Stimulated activated naive CD8-positive, alpha-beta T cell treated with anti-CD3 and anti-CD28 coated beads, Interleukin-15, amount 100 ng/mL, for 72 hours (primary cell): ENCODE data around the gene ZNF287.
A peak's percentile ranks its signal among the peaks of the same experiment; 100 is the strongest.
"Not testable (repeated sequence)": the region's sequence is repeated elsewhere in the genome, so short reads cannot be mapped to it uniquely, and the experiment has no call there.

Source experiments
- ATAC-seq: fragments of 150-1000 bp; cut with Tn5 transposase; 2 replicates; pipeline ENCODE4 v1.10.0; 2021; ENCODE audit warnings: mild to moderate bottlenecking, moderate library complexity
- DNase-seq, 2 donors: peaks; one replicate each; pipeline ENCODE4 v3.0.0; 2021 to 2022
- H3K27ac Mint-ChIP-seq, 2 donors: one replicate each; pipeline ENCODE4 v1.8.0; 2022; ENCODE audit warnings: mild to moderate bottlenecking in 2 of 2, mixed read lengths in 2 of 2, moderate library complexity in 2 of 2
- H3K27me3 Mint-ChIP-seq: one replicate; pipeline ENCODE4 v1.8.0; 2022; ENCODE audit warnings: mixed read lengths
- H3K4me1 Mint-ChIP-seq: one replicate; pipeline ENCODE4 v1.8.0; 2022; ENCODE audit warnings: mild to moderate bottlenecking, mixed read lengths
- H3K4me3 Mint-ChIP-seq, 2 donors: one replicate each; pipeline ENCODE4 v1.8.0; 2022; ENCODE audit warnings: mild to moderate bottlenecking in 2 of 2, mixed read lengths in 2 of 2, moderate library complexity in 1 of 2
- H3K9me3 Mint-ChIP-seq, 2 donors: one replicate each; pipeline ENCODE4 v1.8.0; 2022; ENCODE audit warnings: mixed read lengths in 2 of 2

ZNF287 gene

DNA sequence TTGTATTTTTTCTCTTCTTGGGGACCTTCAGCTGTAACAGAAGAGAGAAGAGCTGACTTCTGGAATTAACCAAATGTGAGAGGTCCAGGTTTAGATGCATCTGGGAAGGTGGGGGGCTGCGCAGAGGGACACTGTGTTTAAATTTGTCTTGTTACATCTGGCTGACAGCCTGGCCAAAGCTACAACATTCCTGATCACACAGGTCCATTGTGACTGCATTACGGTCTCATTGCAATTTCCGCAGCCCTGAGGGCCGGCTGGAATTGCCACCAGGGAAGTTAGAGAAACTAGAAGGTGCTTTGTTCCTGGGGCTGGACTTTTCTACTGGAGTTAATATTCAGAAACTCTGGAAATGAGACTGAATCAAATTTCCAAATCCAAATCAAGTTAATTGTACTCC lies 39.1 kb downstream of the ZNF287 start:
- H3K27me3 Mint-ChIP-seq, result peaks cover 33% of the 10 kb centered on the region
- H3K4me3 Mint-ChIP-seq, result no peak overlapping the region
- ATAC-seq, result no peak
- no peak overlapping the region for H3K27ac Mint-ChIP-seq
- no peak for DNase-seq
- H3K9me3 Mint-ChIP-seq, result no peaks in the 10 kb centered on the region
- peaks cover 10% of the 10 kb centered on the region for H3K4me1 Mint-ChIP-seq

DNA sequence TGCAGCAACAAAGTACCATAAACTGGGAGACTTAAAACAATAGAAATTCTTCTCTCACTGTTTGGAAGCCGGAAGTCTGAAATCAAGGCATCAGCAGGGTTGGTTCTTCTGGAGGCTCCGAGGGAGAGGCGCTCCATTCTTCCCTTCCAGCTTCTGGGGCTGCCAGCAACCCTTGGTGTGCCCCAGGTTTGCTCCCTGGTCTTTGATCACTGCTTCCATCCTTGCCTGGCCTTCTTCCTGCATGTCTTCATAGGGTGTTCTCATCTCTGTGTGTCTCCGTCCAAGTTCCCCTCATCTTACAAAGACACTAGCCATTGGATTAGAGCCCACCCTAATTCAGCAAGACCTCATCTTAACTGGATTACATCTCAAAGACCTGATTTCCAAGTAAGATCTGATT lies 41.7 kb downstream of the ZNF287 start:
- H3K4me1 Mint-ChIP-seq, result peaks cover 2% of the 10 kb centered on the region
- H3K27me3 Mint-ChIP-seq, result peaks cover 33% of the 10 kb centered on the region
- ATAC-seq (no peak), DNase-seq (no peak)
- H3K27ac Mint-ChIP-seq, result no peak overlapping the region
- H3K4me3 Mint-ChIP-seq, result no peak overlapping the region
- no peaks in the 10 kb centered on the region for H3K9me3 Mint-ChIP-seq

DNA sequence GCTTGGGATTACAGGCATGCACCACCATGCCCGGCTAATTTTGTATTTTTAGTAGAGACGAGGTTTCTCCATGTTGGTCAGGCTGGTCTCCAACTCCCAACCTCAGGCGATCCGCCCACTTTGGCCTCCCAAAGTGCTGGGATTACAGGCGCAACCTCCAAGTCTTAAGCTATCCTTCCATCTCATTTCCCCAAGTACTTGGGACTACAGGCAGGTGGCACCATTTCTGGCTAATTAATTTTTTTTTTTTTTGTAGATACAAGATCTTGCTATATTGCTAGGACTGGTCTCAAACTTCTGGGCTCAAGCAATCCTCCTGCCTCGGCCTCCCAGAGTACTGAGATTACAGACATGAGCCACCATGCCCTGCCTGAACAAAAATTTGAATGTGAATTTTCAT lies 43.4 kb downstream of the ZNF287 start:
- H3K9me3 Mint-ChIP-seq, ATAC-seq, DNase-seq, H3K4me3 Mint-ChIP-seq, H3K4me1 Mint-ChIP-seq, H3K27ac Mint-ChIP-seq: not testable (repeated sequence)
- H3K27me3 Mint-ChIP-seq, result peaks cover 33% of the 10 kb centered on the region

DNA sequence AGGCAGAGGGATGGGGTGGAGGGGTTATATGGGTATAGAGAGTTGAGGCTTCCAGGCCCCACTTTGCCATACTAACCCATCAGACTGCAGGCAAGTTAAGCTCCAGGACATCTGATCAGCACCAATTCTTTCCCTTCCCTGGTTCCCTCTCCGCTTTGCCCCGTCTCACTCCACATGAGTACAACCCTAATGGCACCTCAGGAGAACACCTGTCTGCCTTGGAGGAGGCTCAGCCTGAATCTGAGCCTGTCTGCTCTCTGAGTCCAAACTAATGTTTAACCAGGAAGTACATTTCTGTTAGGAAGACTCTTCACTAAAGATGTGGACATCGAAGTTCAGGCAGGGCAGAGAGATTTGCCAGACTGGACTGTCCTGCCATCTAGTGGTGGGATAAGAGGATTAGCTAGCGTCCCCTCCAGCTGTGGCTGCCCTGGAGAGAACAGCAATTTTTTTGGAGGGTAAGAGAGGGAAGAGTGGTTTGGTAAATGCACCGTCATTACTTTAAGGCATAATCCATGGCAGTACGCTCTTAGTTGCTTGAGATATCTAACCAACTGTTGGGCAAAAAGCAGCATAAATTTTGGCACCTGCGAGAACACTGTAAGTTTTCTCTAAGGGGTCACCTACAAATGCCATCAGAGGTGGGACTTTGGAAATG lies 47.8 kb downstream of the ZNF287 start:
- peak; percentile 64 to 71 for DNase-seq
- H3K4me3 Mint-ChIP-seq, result no peak overlapping the region
- peak; percentile 98 for ATAC-seq
- no peaks in the 10 kb centered on the region for H3K9me3 Mint-ChIP-seq
- peaks cover 5% of the 10 kb centered on the region for H3K4me1 Mint-ChIP-seq
- H3K27me3 Mint-ChIP-seq, result peaks cover 38% of the 10 kb centered on the region
- H3K27ac Mint-ChIP-seq, result peak overlapping the region in 1 of 2 donors; percentile 83

DNA sequence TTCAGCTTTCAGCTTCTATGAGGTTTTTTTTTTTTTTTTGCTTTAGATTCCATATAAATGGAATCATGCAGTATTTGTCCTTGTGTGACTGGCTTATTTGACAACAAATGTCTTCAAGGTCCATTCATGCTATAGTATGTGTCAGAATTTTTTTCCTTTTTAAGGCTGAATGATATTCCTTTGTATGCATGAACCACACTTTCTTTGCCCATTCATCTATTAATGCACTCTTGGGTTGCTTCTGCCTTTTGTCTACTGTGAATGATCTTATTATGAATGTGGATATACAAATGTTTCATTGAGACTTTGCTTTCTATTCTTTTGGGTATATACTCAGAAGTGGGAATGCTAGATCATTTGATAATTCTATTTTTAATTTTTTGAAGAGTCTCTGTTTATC lies 50.0 kb downstream of the ZNF287 start:
- Mint-ChIP-seq H3K4me3 (no peak overlapping the region), H3K27me3 (peaks cover 46% of the 10 kb centered on the region), H3K27ac (no peak overlapping the region), H3K4me1 (peaks cover 5% of the 10 kb centered on the region), H3K9me3 (no peaks in the 10 kb centered on the region)
- no peak for ATAC-seq
- DNase-seq, result no peak

DNA sequence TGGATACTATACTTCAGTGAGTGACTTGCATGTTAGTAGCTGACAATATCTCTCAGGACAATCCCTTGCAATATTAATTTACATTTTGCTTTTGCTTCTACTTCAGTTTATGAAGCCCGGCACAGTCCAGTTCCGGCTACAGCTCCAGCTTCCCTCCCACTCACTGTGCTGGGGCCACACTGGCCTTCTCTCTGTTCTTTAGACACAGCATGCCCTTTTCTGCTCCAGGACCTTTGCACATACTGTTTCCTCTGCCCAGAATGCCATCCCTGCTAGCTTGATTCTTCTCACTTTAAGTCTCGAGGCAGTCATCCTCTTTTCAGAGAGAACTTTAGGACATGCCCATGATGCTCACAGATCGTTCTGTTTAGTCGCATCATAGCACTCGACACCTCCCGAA lies 51.5 kb downstream of the ZNF287 start:
- Mint-ChIP-seq H3K27ac (no peak overlapping the region), H3K4me1 (peaks cover 7% of the 10 kb centered on the region), H3K27me3 (peaks cover 56% of the 10 kb centered on the region), H3K4me3 (no peak overlapping the region), H3K9me3 (no peaks in the 10 kb centered on the region)
- ATAC-seq (no peak), DNase-seq (no peak)

DNA sequence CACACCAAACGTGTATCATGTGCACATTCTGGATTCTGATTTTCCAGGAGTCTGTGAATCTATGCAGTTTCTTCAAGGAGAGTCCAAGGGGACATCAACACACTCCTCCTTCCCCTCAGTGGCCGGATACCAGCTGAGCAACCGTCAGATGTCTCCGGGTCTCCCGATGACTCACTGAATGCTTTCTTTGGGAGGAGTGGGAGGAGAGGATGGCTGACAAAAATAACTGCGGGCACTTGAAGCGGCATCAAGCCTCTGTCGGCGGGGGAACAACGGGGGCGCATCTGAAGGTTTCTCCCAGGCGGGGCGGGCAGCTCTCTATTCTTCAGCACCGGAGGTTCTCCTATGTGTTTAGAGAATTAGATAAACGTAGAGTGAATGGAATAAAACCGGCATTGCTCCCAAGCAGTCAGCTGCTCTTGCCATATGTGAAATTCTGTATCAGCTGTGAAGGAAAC lies 52.4 kb downstream of the ZNF287 start:
- DNase-seq (no peak), ATAC-seq (no peak)
- Mint-ChIP-seq H3K4me1 (peaks cover 15% of the 10 kb centered on the region), H3K4me3 (no peak overlapping the region), H3K9me3 (no peaks in the 10 kb centered on the region), H3K27me3 (peaks cover 56% of the 10 kb centered on the region), H3K27ac (no peak overlapping the region)

DNA sequence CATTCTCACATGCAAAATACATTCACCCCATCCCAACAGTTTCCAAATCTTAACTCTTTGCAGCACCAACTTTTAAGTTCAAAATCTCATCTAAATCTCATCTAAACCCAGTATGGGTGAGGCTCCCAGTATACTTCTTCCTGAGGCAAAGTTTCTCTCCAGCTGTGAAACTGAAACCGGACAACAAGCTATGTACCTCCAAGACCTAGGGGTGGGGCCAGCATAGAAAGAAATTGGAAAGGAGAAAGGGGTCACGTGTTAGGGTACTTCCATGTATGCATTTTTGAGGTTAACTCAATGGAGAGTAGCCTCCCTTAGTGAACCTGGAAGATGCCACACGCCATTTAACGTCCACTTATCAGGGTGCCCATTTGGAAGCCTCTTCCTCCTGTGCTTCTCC lies 53.1 kb downstream of the ZNF287 start:
- ATAC-seq (no peak), DNase-seq (no peak)
- Mint-ChIP-seq H3K4me3 (no peak overlapping the region), H3K27me3 (peaks cover 56% of the 10 kb centered on the region), H3K9me3 (no peaks in the 10 kb centered on the region), H3K27ac (no peak overlapping the region), H3K4me1 (peaks cover 18% of the 10 kb centered on the region)

DNA sequence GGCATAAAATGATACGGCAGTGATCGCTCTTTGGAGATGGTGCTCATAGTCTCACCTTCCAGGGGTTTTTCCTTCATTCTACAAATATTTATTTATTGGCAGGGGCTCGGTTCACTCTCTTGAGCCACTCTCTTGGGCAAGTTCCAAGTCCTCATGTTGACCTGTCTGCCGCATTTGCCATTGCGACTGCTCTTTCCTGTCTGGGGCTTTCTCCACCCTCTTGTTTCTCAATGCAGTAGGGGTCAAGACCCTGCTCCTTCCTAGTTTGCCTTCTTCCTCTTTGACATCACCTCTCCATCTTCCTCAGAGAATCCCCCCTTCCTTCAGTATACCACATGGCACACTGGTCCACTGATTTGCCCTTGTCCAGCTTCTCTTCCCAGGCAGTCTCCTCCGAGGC lies 55.1 kb downstream of the ZNF287 start:
- DNase-seq (no peak), ATAC-seq (no peak)
- Mint-ChIP-seq H3K27me3 (peaks cover 47% of the 10 kb centered on the region), H3K4me1 (peaks cover 18% of the 10 kb centered on the region), H3K27ac (no peak overlapping the region), H3K9me3 (no peaks in the 10 kb centered on the region), H3K4me3 (no peak overlapping the region)

DNA sequence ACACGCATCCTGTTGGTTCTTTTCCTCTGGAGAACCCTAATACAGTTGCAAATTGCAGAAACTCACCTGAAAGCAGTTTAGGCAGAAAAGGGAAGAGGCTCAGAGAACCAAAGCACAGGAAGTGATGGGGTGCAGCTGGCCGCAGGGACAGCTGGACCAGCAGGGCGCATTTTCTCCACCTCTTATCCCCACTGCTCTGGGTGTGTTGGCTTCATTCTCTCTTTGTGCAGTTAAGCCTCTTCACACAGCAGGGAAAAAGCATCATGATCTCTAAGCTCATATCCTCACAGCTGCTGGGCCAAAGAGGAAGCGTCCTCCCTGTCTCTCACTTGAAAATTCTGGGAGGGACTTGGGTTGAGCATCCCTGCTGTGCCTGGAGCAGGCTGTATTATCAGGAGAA lies 57.0 kb downstream of the ZNF287 start:
- no peak overlapping the region for H3K27ac Mint-ChIP-seq

DNA sequence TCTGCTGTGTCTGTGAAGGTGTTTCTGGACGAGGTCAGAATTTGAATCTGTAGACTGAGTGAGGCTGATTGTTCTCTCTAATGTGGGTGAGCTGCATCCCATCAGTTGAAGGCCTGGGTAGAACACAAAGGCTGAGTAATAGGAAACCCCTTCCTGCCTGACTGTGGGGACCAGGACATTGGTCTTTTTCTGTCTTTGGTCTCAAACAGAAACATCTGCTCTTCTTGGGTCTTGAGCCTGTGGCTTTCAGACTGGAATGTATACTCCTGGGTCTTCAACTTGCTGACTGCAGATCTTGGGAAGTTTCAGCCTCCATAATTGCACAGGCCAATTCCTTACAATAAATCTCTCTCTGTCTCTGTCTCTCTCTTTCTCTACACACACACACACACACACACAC lies 57.4 kb downstream of the ZNF287 start:
- no peak for DNase-seq
- no peak overlapping the region for H3K4me3 Mint-ChIP-seq
- H3K9me3 Mint-ChIP-seq, result no peaks in the 10 kb centered on the region
- no peak for ATAC-seq
- peaks cover 15% of the 10 kb centered on the region for H3K4me1 Mint-ChIP-seq
- peak overlapping the region in 1 of 2 donors; percentile 22 for H3K27ac Mint-ChIP-seq
- peaks cover 29% of the 10 kb centered on the region for H3K27me3 Mint-ChIP-seq

More for the DNA sequence above, 57.0 kb downstream of the ZNF287 start:
- no peak overlapping the region for H3K4me3 Mint-ChIP-seq
- ATAC-seq (no peak), DNase-seq (no peak)
- peaks cover 33% of the 10 kb centered on the region for H3K27me3 Mint-ChIP-seq
- H3K4me1 Mint-ChIP-seq, result peaks cover 18% of the 10 kb centered on the region
- no peaks in the 10 kb centered on the region for H3K9me3 Mint-ChIP-seq

DNA sequence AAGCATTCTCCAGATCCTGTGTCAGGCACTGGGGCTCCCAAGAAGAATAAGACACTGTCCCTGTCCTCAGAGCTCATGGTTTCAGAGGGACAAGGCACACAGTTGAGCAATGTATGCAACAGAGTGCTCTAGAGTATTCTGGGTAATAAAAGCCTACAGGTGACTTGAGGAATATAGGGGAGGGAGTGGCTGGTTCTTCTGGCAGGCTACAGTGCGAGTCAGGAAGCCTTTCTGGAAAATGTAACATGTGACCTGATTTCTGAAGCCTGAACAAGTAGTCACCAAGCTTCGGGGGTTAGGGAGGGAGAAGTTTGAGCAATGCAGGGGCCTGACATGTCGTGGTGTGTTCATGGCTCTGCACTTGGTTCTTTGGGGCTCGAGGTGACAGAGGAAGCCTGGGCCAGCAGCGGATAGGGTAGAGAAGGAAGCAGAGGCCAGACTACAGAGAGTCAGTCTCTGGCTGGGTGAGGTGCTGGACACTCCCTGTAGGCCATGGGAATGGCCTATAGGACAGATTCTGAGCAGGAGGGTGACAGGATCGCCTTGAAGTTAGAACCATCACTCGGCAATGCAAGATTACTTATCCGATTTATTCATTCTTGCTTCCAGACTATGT lies 61.0 kb downstream of the ZNF287 start:
- H3K27me3 Mint-ChIP-seq, result peaks cover under 1% of the 10 kb centered on the region
- ATAC-seq, result no peak

DNA sequence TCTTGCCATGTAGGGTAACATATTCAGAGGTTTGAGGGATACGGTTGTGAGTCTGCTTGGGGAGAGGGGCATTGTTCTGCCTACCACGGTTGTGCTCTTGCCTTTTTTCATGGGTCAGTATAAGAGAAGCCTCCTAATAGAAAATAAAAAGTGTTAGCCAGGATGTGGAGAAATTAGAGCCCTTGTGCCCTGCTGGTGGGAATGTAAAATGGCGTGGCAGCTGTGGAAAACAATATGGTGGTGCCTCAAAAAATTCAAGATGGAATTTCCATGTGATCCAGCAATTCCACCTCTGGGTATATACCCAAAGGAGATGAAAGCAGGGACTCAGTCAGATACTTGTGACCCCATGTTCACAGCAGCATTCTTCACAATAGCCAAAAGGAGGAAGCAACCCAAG lies 62.8 kb downstream of the ZNF287 start:
- Mint-ChIP-seq H3K4me3 (no peak overlapping the region), H3K27me3 (no peaks in the 10 kb centered on the region), H3K9me3 (no peaks in the 10 kb centered on the region), H3K27ac (no peak overlapping the region), H3K4me1 (no peaks in the 10 kb centered on the region)
- no peak for DNase-seq
- no peak for ATAC-seq

More for the DNA sequence above, 61.0 kb downstream of the ZNF287 start:
- peaks cover 12% of the 10 kb centered on the region for H3K4me1 Mint-ChIP-seq
- no peak overlapping the region for H3K4me3 Mint-ChIP-seq
- no peak overlapping the region for H3K27ac Mint-ChIP-seq
- no peaks in the 10 kb centered on the region for H3K9me3 Mint-ChIP-seq
- no peak for DNase-seq

DNA sequence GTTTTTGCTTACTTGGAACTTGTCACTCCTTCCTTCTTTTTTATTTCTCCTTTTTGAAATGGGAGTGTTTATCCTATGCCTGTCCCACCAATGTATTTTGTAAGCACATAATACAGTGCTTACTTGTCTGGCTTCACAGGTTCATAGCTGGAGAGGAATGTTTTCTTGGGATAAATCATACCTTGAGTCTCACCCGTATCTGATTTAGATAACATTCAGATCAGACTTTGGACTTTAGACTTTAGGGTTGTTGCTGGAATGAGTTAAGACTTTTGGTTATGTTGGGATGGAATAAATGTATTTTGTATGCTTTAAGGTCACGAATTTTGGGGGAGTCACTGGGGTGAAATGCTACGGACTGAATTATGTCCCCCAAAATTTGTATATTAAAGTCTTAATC lies 64.0 kb downstream of the ZNF287 start:
- Mint-ChIP-seq H3K27me3 (no peaks in the 10 kb centered on the region), H3K27ac (no peak overlapping the region), H3K9me3 (no peaks in the 10 kb centered on the region), H3K4me1 (no peaks in the 10 kb centered on the region), H3K4me3 (no peak overlapping the region)
- no peak for ATAC-seq
- DNase-seq, result no peak
